Hepatocyte (in vitro differentiated cells): ENCODE results near the gene PNPLA2.

ENCODE experiments used
- EZH2 ChIP-seq: fragments of 200-600 bp; sonication (generic); IDR thresholded peaks from 2 replicates; pipeline ENCODE4 v1.6.1; 2016; ENCODE audit warnings: antibody characterized with exemption, mild to moderate bottlenecking, borderline replicate concordance
- EZH2phosphoT487 ChIP-seq: fragments of 200-600 bp; sonication (generic); IDR thresholded peaks from one replicate; pipeline ENCODE4 v1.6.1; 2018; ENCODE audit warnings: antibody characterized with exemption, mild to moderate bottlenecking, low read depth, moderate library complexity; ENCODE audit not compliant: unreplicated experiment, severe bottlenecking
- TF ChIP-seq, protein P1 (sequence below): fragments of 200-600 bp; sonication (generic); IDR thresholded peaks from 2 replicates; pipeline ENCODE4 v1.5.1; 2016; ENCODE audit warnings: antibody characterized with exemption, mild to moderate bottlenecking; ENCODE audit not compliant: poor library complexity

DNA sequence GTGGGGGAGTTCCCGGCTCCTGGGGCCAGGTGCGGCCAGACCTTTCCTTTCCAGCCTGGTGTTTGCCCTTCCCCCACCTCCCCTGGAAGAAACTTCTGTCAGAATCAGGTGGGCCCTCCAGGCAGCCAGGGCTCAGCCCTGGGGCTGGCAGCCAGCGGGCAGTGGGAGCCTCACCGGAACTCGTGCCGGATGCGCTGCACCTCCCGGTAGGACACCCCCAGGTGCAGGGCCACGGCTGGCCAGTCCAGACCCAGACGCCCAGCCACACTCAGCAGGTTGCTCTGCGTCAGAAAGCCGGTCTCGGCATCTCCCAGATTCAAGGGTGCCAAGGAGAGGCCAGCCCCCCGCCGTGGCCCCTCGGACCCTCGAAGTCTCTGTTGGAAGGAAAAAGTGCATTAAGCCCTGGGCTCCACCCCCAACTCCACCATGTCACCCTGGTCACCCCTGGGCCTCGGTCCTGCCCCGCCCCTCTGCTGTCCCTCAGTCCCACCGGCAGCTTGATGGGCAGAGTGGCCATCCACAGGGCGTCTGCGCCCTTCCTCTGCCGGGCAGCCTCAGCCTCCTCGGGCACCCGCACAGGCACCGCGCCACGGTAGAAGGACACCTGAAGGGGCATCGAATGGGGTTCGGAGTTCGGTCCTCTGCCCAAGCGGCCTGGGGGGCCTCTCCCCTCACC is 18.9 kb upstream of the PNPLA2 start:
- TF ChIP-seq, protein P1, sequence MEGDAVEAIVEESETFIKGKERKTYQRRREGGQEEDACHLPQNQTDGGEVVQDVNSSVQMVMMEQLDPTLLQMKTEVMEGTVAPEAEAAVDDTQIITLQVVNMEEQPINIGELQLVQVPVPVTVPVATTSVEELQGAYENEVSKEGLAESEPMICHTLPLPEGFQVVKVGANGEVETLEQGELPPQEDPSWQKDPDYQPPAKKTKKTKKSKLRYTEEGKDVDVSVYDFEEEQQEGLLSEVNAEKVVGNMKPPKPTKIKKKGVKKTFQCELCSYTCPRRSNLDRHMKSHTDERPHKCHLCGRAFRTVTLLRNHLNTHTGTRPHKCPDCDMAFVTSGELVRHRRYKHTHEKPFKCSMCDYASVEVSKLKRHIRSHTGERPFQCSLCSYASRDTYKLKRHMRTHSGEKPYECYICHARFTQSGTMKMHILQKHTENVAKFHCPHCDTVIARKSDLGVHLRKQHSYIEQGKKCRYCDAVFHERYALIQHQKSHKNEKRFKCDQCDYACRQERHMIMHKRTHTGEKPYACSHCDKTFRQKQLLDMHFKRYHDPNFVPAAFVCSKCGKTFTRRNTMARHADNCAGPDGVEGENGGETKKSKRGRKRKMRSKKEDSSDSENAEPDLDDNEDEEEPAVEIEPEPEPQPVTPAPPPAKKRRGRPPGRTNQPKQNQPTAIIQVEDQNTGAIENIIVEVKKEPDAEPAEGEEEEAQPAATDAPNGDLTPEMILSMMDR = no peak
- TF ChIP-seq EZH2phosphoT487 = no peak
- TF ChIP-seq EZH2 = no peak
